BJ (cell line): ENCODE measurements around the gene TNNT2. TPM values are rescaled to one million over a fixed set of nuclear protein-coding genes. Genes with fewer than 3 reads are reported as not detected.

Source experiments
- CTCF ChIA-PET: fragments of 350-600 bp; formaldehyde crosslinking; extraction: SDS; loops from one replicate; lab custom pipeline; 2021; ENCODE audit warnings: antibody characterized with exemption, inconsistent platforms; lab: Yijun Ruan, JAX
- POLR2A ChIA-PET: fragments of 300-600 bp; sonication (Branson Sonifier 250); formaldehyde crosslinking; extraction: SDS; loops from one replicate; lab custom pipeline; 2021; ENCODE audit warnings: antibody characterized with exemption; lab: Charles Lee
- DNase-seq: peaks from one replicate; pipeline ENCODE4 v3.0.0-alpha.2; 2011; ENCODE audit warnings: low read depth
- H3K27me3 ChIP-seq: 2 replicates; pipeline ENCODE4 v1.6.0; 2011; ENCODE audit warnings: low read length; ENCODE audit not compliant: control insufficient read depth, insufficient read depth
- H3K36me3 ChIP-seq: 2 replicates; pipeline ENCODE4 v1.5.1; 2011; ENCODE audit warnings: low read length; ENCODE audit not compliant: control insufficient read depth, insufficient read depth
- H3K4me3 ChIP-seq: 2 replicates; pipeline ENCODE4 v1.5.1; 2011; ENCODE audit warnings: low read depth, mild to moderate bottlenecking, control low read depth, low read length
- CTCF ChIP-seq: IDR thresholded peaks from 2 replicates; pipeline ENCODE4 v1.5.1; 2011; ENCODE audit warnings: low read depth, mild to moderate bottlenecking, control low read depth, inconsistent platforms, low read length, moderate library complexity; ENCODE audit not compliant: insufficient read depth
- polyA plus RNA-seq: library from polyadenylated mRNA; depleted of rRNA; stranded (reverse); fragments of >200 nt; gene quantifications from 2 replicates; pipeline ENCODE4 v1.2.3, GENCODE V29; 2011

The TNNT2 gene
- polyA plus RNA-seq, 1 experiment: not detected

- Histone ChIP-seq H3K36me3 (no peaks in the 10 kb centered on the region), H3K27me3 (no peaks in the 10 kb centered on the region; the same call in 1 of the 2 replicates), H3K4me3 (no peak overlapping the region)
- TF ChIP-seq CTCF: no peak
- CTCF ChIA-PET: interaction anchor here (0.5 to 8.0 kb wide), 14 partner anchors 9 to 124 kb away, joined by 3 to 59 read pairs (median 8); no protein-coding TSS in a partner anchor
- POLR2A ChIA-PET: no interaction called here
- DNase-seq: no peak
Measured at GRCh38 chr1:201386208-201386607, 8.7 kb upstream of the TNNT2 start.

GRCh38 chr1:201385299-201385891, 7.9 kb upstream of the TNNT2 start:
- TF ChIP-seq CTCF: peak; percentile 90
- no peaks in the 10 kb centered on the region; the same call in 1 of the 2 replicates for H3K27me3 ChIP-seq
- no peak overlapping the region for H3K4me3 ChIP-seq
- no peaks in the 10 kb centered on the region for H3K36me3 ChIP-seq
- ChIA-PET POLR2A (no interaction called here), CTCF (interaction anchor here (0.6 to 8.0 kb wide), 18 partner anchors 10 to 654 kb away, joined by 3 to 59 read pairs (median 6); no protein-coding TSS in a partner anchor)
- DNase-seq: no peak

- no peak for TF ChIP-seq CTCF
- Histone ChIP-seq H3K27me3 (no peaks in the 10 kb centered on the region), H3K36me3 (no peaks in the 10 kb centered on the region), H3K4me3 (no peak overlapping the region)
- ChIA-PET CTCF (interaction anchor here (0.5 to 8.0 kb wide), 10 partner anchors 10 to 368 kb away, joined by 3 to 59 read pairs (median 6); no protein-coding TSS in a partner anchor), POLR2A (no interaction called here)
- no peak for DNase-seq
Measured at GRCh38 chr1:201384406-201384782, 6.9 kb upstream of the TNNT2 start.

GRCh38 chr1:201383647-201384405, 6.3 kb upstream of the TNNT2 start:
- DNase-seq: peak; percentile 80
- no peak overlapping the region for H3K4me3 ChIP-seq
- ChIA-PET POLR2A (no interaction called here), CTCF (interaction anchor here (0.8 to 8.0 kb wide), 10 partner anchors 10 to 130 kb away, joined by 3 to 59 read pairs (median 7); no protein-coding TSS in a partner anchor)
- no peak for TF ChIP-seq CTCF
- H3K27me3 ChIP-seq: no peaks in the 10 kb centered on the region
- no peaks in the 10 kb centered on the region for H3K36me3 ChIP-seq

- no peaks in the 10 kb centered on the region for H3K36me3 ChIP-seq
- ChIA-PET CTCF (interaction anchor here (0.5 to 1.6 kb wide), 4 partner anchors 16 to 34 kb away, joined by 3 to 4 read pairs (median 4); no protein-coding TSS in a partner anchor), POLR2A (no interaction called here)
- no peak overlapping the region for H3K4me3 ChIP-seq
- no peak for TF ChIP-seq CTCF
- H3K27me3 ChIP-seq: no peaks in the 10 kb centered on the region
- no peak for DNase-seq
Measured at GRCh38 chr1:201381130-201381529, 3.6 kb upstream of the TNNT2 start.
